HG02970 (cell line): ENCODE measurements around the gene CHD6.

Experiments
- ATAC-seq: cut with Tn5 transposase; IDR thresholded peaks from one replicate; pipeline ENCODE4 v1.9.1; 2021; ENCODE audit warnings: mild to moderate bottlenecking, moderate library complexity, moderate number of reproducible peaks; ENCODE audit not compliant: unreplicated experiment, low FRiP score

CHD6 gene

GRCh38 chr20:41408156-41408794 lies 209.9 kb downstream of the CHD6 start:
- ATAC-seq = no peak

GRCh38 chr20:41407607-41408006 lies 210.6 kb downstream of the CHD6 start:
- no peak for ATAC-seq

- no peak for ATAC-seq
These were observed 211.2 kb downstream of the CHD6 start for GRCh38 chr20:41406896-41407444.

GRCh38 chr20:41406353-41406752 lies 211.8 kb downstream of the CHD6 start:
- ATAC-seq = no peak

GRCh38 chr20:41405436-41405835 lies 212.7 kb downstream of the CHD6 start:
- ATAC-seq = no peak

GRCh38 chr20:41403604-41404003 lies 214.6 kb downstream of the CHD6 start:
- no peak for ATAC-seq

- no peak for ATAC-seq
These were observed 219.8 kb downstream of the CHD6 start for GRCh38 chr20:41398408-41398807.

GRCh38 chr20:41395667-41396664 lies 222.2 kb downstream of the CHD6 start:
- no peak for ATAC-seq

- no peak for ATAC-seq
These were observed 223.1 kb downstream of the CHD6 start for GRCh38 chr20:41394931-41395666.

GRCh38 chr20:41394081-41394480 lies 224.1 kb downstream of the CHD6 start:
- ATAC-seq = no peak

GRCh38 chr20:41393705-41394066 lies 224.5 kb downstream of the CHD6 start:
- no peak for ATAC-seq

- ATAC-seq = no peak
These were observed 225.1 kb downstream of the CHD6 start for GRCh38 chr20:41392871-41393704.

- ATAC-seq = no peak
These were observed 225.9 kb downstream of the CHD6 start for GRCh38 chr20:41392295-41392694.

GRCh38 chr20:41391587-41392001 lies 226.6 kb downstream of the CHD6 start:
- no peak for ATAC-seq

- ATAC-seq = no peak
These were observed 227.3 kb downstream of the CHD6 start for GRCh38 chr20:41390889-41391288.

GRCh38 chr20:41387444-41387851 lies 230.7 kb downstream of the CHD6 start:
- no peak for ATAC-seq

GRCh38 chr20:41386502-41387427 lies 231.4 kb downstream of the CHD6 start:
- ATAC-seq = no peak

GRCh38 chr20:41382791-41383305 lies 235.3 kb downstream of the CHD6 start:
- ATAC-seq = no peak
